Vagina (tissue), 2 donors: ENCODE measurements around the gene KLHL29.

Source experiments
- CTCF ChIP-seq, 3 experiments: fragments of 450-650 bp in 2 of 3; fragments of 200-600 bp in 1 of 3; sonication (generic) in 1 of 3; IDR thresholded peaks; one replicate each; pipeline ENCODE4 v1.5.1; 2017 to 2019; ENCODE audit warnings: antibody characterized with exemption in 3 of 3, mild to moderate bottlenecking in 2 of 3, moderate library complexity in 2 of 3
- POLR2A ChIP-seq, 2 donors: fragments of 450-650 bp; IDR thresholded peaks; one replicate each; pipeline ENCODE4 v1.6.1; 2017; ENCODE audit warnings: antibody characterized with exemption in 2 of 2, mild to moderate bottlenecking in 2 of 2, moderate library complexity in 2 of 2
- POLR2AphosphoS5 ChIP-seq, 2 donors: sonication (generic); formaldehyde crosslinking; IDR thresholded peaks; one replicate each; pipeline ENCODE4 v1.9.0; 2017; ENCODE audit warnings: antibody characterized with exemption in 2 of 2, mild to moderate bottlenecking in 2 of 2, low read depth in 1 of 2; ENCODE audit not compliant: insufficient read depth in 1 of 2

GRCh38 chr2:23680951-23681350, 296.0 kb downstream of the KLHL29 start:
- TF ChIP-seq POLR2A (IDR thresholded peaks at IDR 0.05) (no peak), CTCF (IDR thresholded peaks at IDR 0.05) (no peak), POLR2AphosphoS5 (IDR thresholded peaks at IDR 0.05; ENCODE audit: insufficient read depth in 1 of 2, low read depth in 1 of 2) (no peak)
